Left ventricle myocardium inferior (tissue), 1 donor: ENCODE measurements around the gene ZNRF1. TPM values are rescaled to one million over a fixed set of nuclear protein-coding genes. Genes with fewer than 3 reads are reported as not detected.

Experiments used
- DNase-seq: peaks from one replicate; pipeline ENCODE4 v3.0.0-alpha.2; 2020
- H3K27ac ChIP-seq: fragments of 200-600 bp; replicated peaks from 2 replicates; pipeline ENCODE4 v1.8.0; 2021
- H3K27me3 ChIP-seq: fragments of 200-600 bp; 2 replicates; pipeline ENCODE4 v1.8.0; 2021; ENCODE audit warnings: low read depth
- H3K36me3 ChIP-seq: fragments of 200-600 bp; 2 replicates; pipeline ENCODE4 v1.8.0; 2021
- H3K4me1 ChIP-seq: fragments of 200-600 bp; 2 replicates; pipeline ENCODE4 v1.8.0; 2021
- H3K4me3 ChIP-seq: fragments of 200-600 bp; 2 replicates; pipeline ENCODE4 v1.8.0; 2021; ENCODE audit warnings: mild to moderate bottlenecking, moderate library complexity
- H3K9me3 ChIP-seq: fragments of 200-600 bp; replicated peaks from 2 replicates; pipeline ENCODE4 v1.8.0; 2021
- CTCF ChIP-seq: fragments of 200-600 bp; IDR thresholded peaks from 2 replicates; pipeline ENCODE4 v1.8.0; 2021; ENCODE audit warnings: antibody characterized with exemption, mild to moderate bottlenecking, borderline replicate concordance
- intact Hi-C: fragments of 100-400 bp; cut with micrococcal nuclease; formaldehyde crosslinking; loops from one replicate; pipeline ENCODE4 v1.11.0; 2022
- total RNA-seq: library from RNA; stranded (reverse); fragmentation: NEBNext Ultra II Directional; extraction: Animal tissue kit (Norgen Biotek cat#: 25700); gene quantifications from one replicate; pipeline ENCODE4 v1.2.1, GENCODE V29; 2021
- donor health status: DM: no; HTN: yes; CAD: no; lungs with severe emphysema.

ZNRF1 gene
- total RNA-seq, 1 donor from 2014 or later: 22.3 TPM

DNA sequence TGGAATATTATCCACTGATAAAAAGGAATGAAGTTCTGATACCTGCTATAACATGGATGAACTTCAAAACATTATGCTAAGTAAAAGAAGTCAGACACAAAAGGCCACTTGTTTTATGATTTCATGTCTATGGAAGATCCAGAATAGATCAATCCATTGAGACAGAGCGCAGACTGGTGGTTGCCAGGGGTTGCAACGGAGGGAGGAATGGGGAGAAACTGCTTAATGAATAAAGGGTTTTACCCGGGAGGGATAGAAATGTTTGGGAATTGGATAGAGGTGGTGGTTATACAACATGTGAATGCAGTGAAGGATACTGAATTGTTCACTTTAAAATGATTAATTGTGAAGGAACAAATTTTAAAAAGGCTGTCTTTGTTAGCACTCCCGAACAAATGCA, 44.1 kb upstream of the ZNRF1 start:
- DNase-seq: no peak
- Histone ChIP-seq H3K9me3 (no peaks in the 10 kb centered on the region), H3K36me3 (peaks cover 71% of the 10 kb centered on the region), H3K4me1 (peaks cover 6% of the 10 kb centered on the region), H3K4me3 (no peak overlapping the region), H3K27me3 (no peaks in the 10 kb centered on the region), H3K27ac (no peak overlapping the region)
- intact Hi-C loops: no loop called here
- no peak for TF ChIP-seq CTCF

DNA sequence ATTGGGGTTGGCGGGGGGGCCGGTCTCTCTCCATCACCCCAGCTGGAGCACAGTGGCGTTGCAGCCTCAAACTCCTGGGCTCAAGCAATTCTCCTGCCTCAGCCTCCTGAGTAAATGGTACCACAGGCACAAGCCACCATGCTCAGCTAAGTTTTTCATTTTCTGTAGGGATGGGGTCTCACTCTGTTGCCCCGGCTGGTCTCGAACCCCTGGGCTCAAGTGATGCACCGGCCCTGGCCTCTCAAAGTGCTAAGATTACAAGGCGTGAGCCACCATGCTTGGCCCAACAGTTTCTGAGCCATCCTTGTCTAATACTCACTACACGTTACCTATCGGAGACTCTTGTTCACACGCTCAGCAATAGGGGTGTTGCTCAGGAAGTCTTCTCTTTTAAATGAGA, 25.5 kb upstream of the ZNRF1 start:
- H3K4me1 ChIP-seq: no peaks in the 10 kb centered on the region
- intact Hi-C loops: no loop called here
- no peaks in the 10 kb centered on the region for H3K9me3 ChIP-seq
- no peak for DNase-seq
- H3K36me3 ChIP-seq: peaks cover 16% of the 10 kb centered on the region
- no peak overlapping the region for H3K27ac ChIP-seq
- no peak overlapping the region for H3K4me3 ChIP-seq
- TF ChIP-seq CTCF: no peak
- H3K27me3 ChIP-seq: no peaks in the 10 kb centered on the region

DNA sequence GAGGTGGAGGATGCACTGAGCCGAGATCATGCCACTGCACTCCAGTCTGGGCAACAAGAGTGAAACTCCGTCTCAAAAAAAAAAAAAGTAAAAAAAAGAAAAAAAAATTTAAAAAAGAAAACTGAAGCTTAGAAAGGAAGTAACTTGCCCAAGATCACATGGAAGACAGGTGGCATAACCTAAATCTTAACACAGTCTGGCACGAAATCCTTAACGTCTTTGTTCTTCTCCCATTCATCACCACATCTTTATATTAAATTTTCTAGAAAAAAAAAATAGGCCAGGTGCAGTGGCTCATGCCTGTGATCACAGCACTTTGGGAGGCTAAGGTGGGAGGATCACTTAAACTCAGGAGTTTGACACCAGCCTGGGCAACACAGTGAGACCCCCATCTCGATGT, 23.2 kb upstream of the ZNRF1 start:
- Histone ChIP-seq H3K27me3 (no peaks in the 10 kb centered on the region), H3K4me3 (no peak overlapping the region), H3K9me3 (no peaks in the 10 kb centered on the region), H3K36me3 (peaks cover 20% of the 10 kb centered on the region), H3K4me1 (no peaks in the 10 kb centered on the region), H3K27ac (no peak overlapping the region)
- no peak for DNase-seq
- intact Hi-C loops: no loop called here
- no peak for TF ChIP-seq CTCF

DNA sequence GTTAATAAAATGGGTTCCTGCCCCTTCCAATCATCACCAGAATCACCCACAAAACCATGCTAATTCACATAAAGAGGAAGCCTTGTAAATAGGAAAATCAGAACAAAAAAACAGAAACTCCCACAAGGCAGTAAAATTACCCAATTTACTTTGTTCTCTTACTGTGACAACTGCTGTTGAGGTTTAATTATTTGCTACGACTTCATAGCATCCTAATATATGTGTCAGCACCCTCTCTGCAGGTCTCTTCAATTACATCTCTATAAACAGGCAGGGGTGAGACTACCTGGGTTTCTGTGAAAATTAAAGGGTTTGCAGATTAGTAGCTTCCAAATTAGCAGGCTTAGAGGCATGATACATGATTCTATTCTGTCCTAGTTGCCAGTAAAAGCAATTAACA, 16.6 kb upstream of the ZNRF1 start:
- Histone ChIP-seq H3K36me3 (peaks cover 13% of the 10 kb centered on the region), H3K4me3 (no peak overlapping the region), H3K4me1 (peaks cover 26% of the 10 kb centered on the region), H3K27ac (no peak overlapping the region), H3K9me3 (no peaks in the 10 kb centered on the region), H3K27me3 (no peaks in the 10 kb centered on the region)
- no peak for TF ChIP-seq CTCF
- intact Hi-C loops: no loop called here
- DNase-seq: no peak

- intact Hi-C loops: no loop called here
- H3K27ac ChIP-seq: peak overlapping the region; percentile 86
- no peak for DNase-seq
- no peaks in the 10 kb centered on the region for H3K9me3 ChIP-seq
- H3K4me1 ChIP-seq: peaks cover 26% of the 10 kb centered on the region
- no peaks in the 10 kb centered on the region for H3K27me3 ChIP-seq
- no peaks in the 10 kb centered on the region for H3K36me3 ChIP-seq
- no peak for TF ChIP-seq CTCF
- peak overlapping the region; percentile 97 for H3K4me3 ChIP-seq
Measured at GRCh38 chr16:74984194-74984528, 14.7 kb upstream of the ZNRF1 start.
